Right lobe of liver (tissue), 6 donors: ENCODE measurements around the gene FADS2. TPM values are rescaled to one million over a fixed set of nuclear protein-coding genes. Genes with fewer than 3 reads are reported as not detected.

Experiments used
- ATAC-seq, 4 donors: fragments of 200-7000 bp; cut with Tn5 transposase; one replicate each; pipeline ENCODE4 v1.9.1; 2020; ENCODE audit warnings: mild to moderate bottlenecking in 4 of 4, moderate library complexity in 4 of 4
- DNase-seq, 3 donors: peaks; one replicate each; pipeline ENCODE4 v3.0.0-alpha.2; 2020
- H3K27ac ChIP-seq, 3 donors: fragments of 200-600 bp; one replicate each; pipeline ENCODE4 v1.8.0; 2022
- H3K27me3 ChIP-seq, 2 donors: fragments of 200-600 bp; one replicate each; pipeline ENCODE4 v1.8.0; 2022
- H3K36me3 ChIP-seq, 4 donors: fragments of 200-600 bp; sonication (generic) in 1 of 4; one replicate each; pipeline versions ENCODE4 v1.5.1 to v1.8.0; 2017 to 2022; ENCODE audit warnings: control low read depth in 1 of 4
- H3K4me1 ChIP-seq, 4 donors: fragments of 200-600 bp; sonication (generic) in 1 of 4; one replicate each; pipeline versions ENCODE4 v1.5.1 to v1.8.0; 2017 to 2022; ENCODE audit warnings: control low read depth in 1 of 4
- H3K4me3 ChIP-seq, 3 donors: fragments of 200-600 bp; one replicate each; pipeline ENCODE4 v1.8.0; 2022
- H3K9me3 ChIP-seq, 4 donors: fragments of 200-600 bp; sonication (generic) in 1 of 4; one replicate each; pipeline versions ENCODE4 v1.5.1 to v1.8.0; 2017 to 2022; ENCODE audit warnings: control low read depth in 1 of 4
- POLR2A ChIP-seq: fragments of 450-650 bp; IDR thresholded peaks from one replicate; pipeline ENCODE4 v1.6.1; 2017; ENCODE audit warnings: antibody characterized with exemption, mild to moderate bottlenecking
- WGBS: methylation state at CpG from one replicate; pipeline ENCODE4 v1.1.6; 2018; ENCODE audit warnings: low coverage, low lambda C conversion rate; ENCODE audit not compliant: insufficient coverage; ENCODE audit errors: missing lambda C conversion rate; 5-methylcytosine and 5-hydroxymethylcytosine counted together
- intact Hi-C, 2 donors: fragments of 100-400 bp; cut with DNase I; formaldehyde crosslinking; loops; one replicate each; pipeline versions ENCODE4 v1.11.2 to v1.14.1; 2022
- total RNA-seq, 6 experiments: library from RNA; depleted of rRNA in 2 of 6; stranded (reverse); fragments of >200 nt in 2 of 6; fragmentation: NEBNext Ultra II Directional in 3 of 6; extraction: Animal tissue kit (Norgen Biotek cat#: 25700) in 3 of 6; gene quantifications; one replicate each; pipeline versions ENCODE4 v1.1.0 to v1.2.4, GENCODE V29; 2016 to 2023
- TF ChIP-seq, protein P1 (sequence below), 4 donors: fragments of 200-600 bp in 3 of 4; fragments of 450-650 bp in 1 of 4; IDR thresholded peaks; one replicate each; pipeline versions ENCODE4 v1.5.1 to v1.8.0; 2016 to 2022; ENCODE audit warnings: antibody characterized with exemption in 4 of 4, mild to moderate bottlenecking in 2 of 4
- donor health status: DM: no; HTN: yes; CAD: no.
- donor health status: DM: no; HTN: no; CAD: no.
- donor health status: DM: no; HTN: no; CAD: no.
- donor health status: DM: no; HTN: yes; CAD: no.
- donor health status: DM: no; HTN: yes; CAD: no.

FADS2 gene
- total RNA-seq, 6 experiments from 2014 or later: 4.2 to 166 (median 110) TPM

DNA sequence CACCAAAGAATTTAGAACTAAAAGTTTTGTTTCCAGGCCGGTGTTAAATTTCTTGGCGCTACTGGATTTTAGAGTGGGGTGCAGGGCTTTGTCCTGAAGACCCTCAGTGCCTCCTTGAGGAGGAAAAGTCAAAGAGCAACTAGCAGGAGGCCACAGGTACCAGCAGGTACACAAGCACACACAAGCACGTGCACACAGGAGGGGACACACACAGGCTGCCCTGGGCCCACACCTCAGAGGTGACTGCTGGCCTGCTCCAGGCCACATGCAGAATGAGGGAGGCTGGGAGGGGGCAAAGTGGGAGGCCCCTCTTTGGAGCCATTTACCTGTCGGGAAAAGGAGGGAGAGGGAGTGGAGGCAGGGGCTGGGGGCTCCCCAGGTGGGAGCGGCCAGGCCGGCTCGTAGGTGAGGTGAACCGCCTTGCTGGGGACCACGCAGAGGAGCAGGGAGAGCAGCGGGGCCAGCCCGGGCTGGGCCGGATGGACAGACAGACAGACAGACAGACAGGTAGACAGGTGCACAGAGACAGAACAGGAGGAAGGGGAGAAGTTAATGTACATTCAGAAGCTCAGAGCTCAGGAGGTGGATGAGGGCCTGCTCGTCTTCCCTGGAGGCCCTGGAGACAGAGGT lies 77.1 kb downstream of the FADS2 start:
- no peak overlapping the region for H3K27ac ChIP-seq
- 59% methylated on average over 4 of the region's 13 CpGs for WGBS
- no peak for DNase-seq

DNA sequence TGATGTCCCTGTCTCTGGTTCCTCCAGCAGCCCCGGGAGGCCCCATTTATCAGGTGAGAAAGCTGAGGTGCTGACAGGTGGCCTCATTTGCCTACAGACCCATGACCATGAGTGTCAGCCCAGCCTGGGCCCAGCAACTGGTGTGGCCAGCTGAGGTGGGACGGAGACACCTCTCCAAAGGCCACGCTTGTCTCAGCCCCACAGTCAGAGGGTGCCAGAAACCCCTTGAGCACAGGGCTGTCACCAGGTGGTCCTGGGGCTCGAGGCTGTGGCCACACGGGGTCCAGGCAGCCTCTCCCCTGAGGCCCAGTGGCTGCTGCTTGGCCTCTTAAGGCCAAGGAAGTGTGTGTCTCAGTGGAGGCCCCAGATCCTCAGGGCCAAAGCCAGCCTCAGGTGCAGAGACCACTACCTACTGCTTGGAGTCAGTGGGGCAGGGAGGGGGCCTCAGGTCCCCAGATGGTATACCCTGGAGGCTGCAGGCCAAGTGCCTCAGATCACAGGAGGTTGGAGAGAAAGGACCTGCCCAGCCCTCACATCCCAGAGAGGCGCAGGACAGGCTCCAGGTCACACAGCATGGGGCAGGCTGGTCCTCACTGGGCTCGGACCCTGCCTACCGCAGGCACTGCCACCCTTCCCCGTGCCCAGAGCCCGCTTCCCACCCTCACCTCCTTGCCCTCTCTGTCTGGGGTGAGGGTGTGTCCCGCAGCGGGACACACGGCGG lies 77.9 kb downstream of the FADS2 start:
- no peaks in the 10 kb centered on the region for H3K27me3 ChIP-seq
- no peak for DNase-seq

More for the DNA sequence above, 77.1 kb downstream of the FADS2 start:
- intact Hi-C loops: loop anchor here in 1 of 2 donors (10.0 kb wide), 1 partner anchor 170 kb away; no protein-coding TSS in a partner anchor
- H3K4me1 ChIP-seq: no peaks in the 10 kb centered on the region
- no peak for ATAC-seq
- no peaks in the 10 kb centered on the region for H3K36me3 ChIP-seq
- no peak overlapping the region for H3K4me3 ChIP-seq
- TF ChIP-seq, protein P1, sequence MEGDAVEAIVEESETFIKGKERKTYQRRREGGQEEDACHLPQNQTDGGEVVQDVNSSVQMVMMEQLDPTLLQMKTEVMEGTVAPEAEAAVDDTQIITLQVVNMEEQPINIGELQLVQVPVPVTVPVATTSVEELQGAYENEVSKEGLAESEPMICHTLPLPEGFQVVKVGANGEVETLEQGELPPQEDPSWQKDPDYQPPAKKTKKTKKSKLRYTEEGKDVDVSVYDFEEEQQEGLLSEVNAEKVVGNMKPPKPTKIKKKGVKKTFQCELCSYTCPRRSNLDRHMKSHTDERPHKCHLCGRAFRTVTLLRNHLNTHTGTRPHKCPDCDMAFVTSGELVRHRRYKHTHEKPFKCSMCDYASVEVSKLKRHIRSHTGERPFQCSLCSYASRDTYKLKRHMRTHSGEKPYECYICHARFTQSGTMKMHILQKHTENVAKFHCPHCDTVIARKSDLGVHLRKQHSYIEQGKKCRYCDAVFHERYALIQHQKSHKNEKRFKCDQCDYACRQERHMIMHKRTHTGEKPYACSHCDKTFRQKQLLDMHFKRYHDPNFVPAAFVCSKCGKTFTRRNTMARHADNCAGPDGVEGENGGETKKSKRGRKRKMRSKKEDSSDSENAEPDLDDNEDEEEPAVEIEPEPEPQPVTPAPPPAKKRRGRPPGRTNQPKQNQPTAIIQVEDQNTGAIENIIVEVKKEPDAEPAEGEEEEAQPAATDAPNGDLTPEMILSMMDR (IDR thresholded peaks at IDR 0.05): no peak
- no peak for TF ChIP-seq POLR2A
- H3K9me3 ChIP-seq: no peaks in the 10 kb centered on the region
- H3K27me3 ChIP-seq: no peaks in the 10 kb centered on the region

DNA sequence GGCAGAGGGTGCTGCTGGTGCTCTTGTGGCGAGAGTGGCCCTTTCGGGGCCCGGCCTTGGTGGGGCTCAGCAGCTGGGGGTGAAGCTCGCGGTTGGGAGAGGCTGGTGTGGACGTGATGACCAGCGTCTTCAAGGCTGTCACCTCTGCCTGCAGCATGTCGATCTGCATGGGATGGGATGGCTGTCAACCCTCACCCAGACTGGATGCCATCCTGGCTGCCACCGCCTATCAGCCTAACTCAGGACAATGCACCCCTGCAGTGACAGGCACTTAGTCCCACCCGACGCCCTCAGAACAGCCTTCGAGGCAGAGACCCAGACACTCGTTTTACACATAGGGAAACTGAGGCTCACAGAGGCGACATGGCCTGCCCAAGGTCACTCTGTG lies 78.4 kb downstream of the FADS2 start:
- no peak for DNase-seq

More for the DNA sequence above, 77.9 kb downstream of the FADS2 start:
- no CpG with 5 or more reads among the region's 14 CpGs for WGBS
- Histone ChIP-seq H3K9me3 (no peaks in the 10 kb centered on the region), H3K27ac (no peak overlapping the region), H3K36me3 (no peaks in the 10 kb centered on the region), H3K4me1 (no peaks in the 10 kb centered on the region), H3K4me3 (no peak overlapping the region)
- TF ChIP-seq, protein P1 (IDR thresholded peaks at IDR 0.05): no peak
- no peak for TF ChIP-seq POLR2A
- intact Hi-C loops: loop anchor here in 1 of 2 donors (10.0 kb wide), 1 partner anchor 169 kb away; no protein-coding TSS in a partner anchor
- ATAC-seq: no peak

DNA sequence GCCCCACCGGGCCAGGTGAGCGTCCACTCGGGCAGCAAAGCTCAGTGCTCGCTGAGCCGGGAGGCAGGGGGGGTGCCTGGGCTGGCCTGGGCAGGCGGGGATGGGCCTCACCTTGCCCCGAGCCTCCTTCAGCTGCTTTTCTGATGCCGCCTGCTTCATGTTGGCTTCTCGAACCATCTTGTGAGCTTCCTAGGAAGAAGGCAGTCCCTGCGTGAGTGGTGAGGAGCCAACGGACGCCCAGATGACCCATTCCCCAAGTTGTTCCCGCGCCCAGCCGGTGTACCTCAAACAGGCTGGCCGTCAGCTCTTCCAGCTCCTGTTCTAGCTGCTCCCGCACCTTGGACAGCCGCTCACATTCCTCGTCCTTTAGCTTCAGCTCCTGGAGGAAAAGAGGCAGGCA lies 79.2 kb downstream of the FADS2 start:
- no peaks in the 10 kb centered on the region for H3K9me3 ChIP-seq
- no peaks in the 10 kb centered on the region for H3K36me3 ChIP-seq
- peaks cover 0 to 5% (median 0%) of the 10 kb centered on the region in 4 donors for H3K4me1 ChIP-seq
- no peak overlapping the region for H3K4me3 ChIP-seq
- 85% methylated on average over 14 of the region's 19 CpGs for WGBS
- TF ChIP-seq, protein P1 (IDR thresholded peaks at IDR 0.05): no peak
- no peak for TF ChIP-seq POLR2A
- ATAC-seq (no peak), DNase-seq (peak in 1 of 3 donors; percentile 14)
- intact Hi-C loops: loop anchor here in 1 of 2 donors (10.0 kb wide), 1 partner anchor 168 kb away; no protein-coding TSS in a partner anchor
- no peaks in the 10 kb centered on the region for H3K27me3 ChIP-seq
- H3K27ac ChIP-seq: no peak overlapping the region

More for the DNA sequence above, 78.4 kb downstream of the FADS2 start:
- Histone ChIP-seq H3K4me1 (no peaks in the 10 kb centered on the region), H3K9me3 (no peaks in the 10 kb centered on the region), H3K27ac (no peak overlapping the region), H3K27me3 (no peaks in the 10 kb centered on the region), H3K4me3 (no peak overlapping the region), H3K36me3 (no peaks in the 10 kb centered on the region)
- intact Hi-C loops: loop anchor here in 1 of 2 donors (10.0 kb wide), 1 partner anchor 168 kb away; no protein-coding TSS in a partner anchor
- TF ChIP-seq, protein P1 (IDR thresholded peaks at IDR 0.05): no peak
- no peak for TF ChIP-seq POLR2A
- WGBS: no CpG with 5 or more reads among the region's 14 CpGs
- ATAC-seq: no peak
